PC-3 (cell line): ENCODE data around the gene ADAM19. TPM values are rescaled to one million over a fixed set of nuclear protein-coding genes. Genes with fewer than 3 reads are reported as not detected.

Source experiments
- ATAC-seq: fragments of 200-7000 bp; cut with Tn5 transposase; 2 replicates; pipeline ENCODE4 v1.9.1; 2020; ENCODE audit warnings: mild to moderate bottlenecking, moderate library complexity
- BruUV-seq: library from RNA; stranded (reverse); fragments of 400-500 nt; replicated peaks from 2 replicates; lab custom pipeline; 2021; lab: Mats Ljungman, UMichigan
- CTCF ChIA-PET: fragments of 300-600 bp; sonication (Branson Sonifier 250); formaldehyde crosslinking; loops from one replicate; lab custom pipeline; 2022; ENCODE audit warnings: antibody characterized with exemption; lab: Charles Lee
- POLR2A ChIA-PET: fragments of 300-600 bp; sonication (Branson Sonifier 250); formaldehyde crosslinking; loops from one replicate; lab custom pipeline; 2022; ENCODE audit warnings: antibody characterized with exemption; ENCODE audit not compliant: unreplicated experiment; lab: Charles Lee
- DNase-seq: peaks from one replicate; pipeline ENCODE4 v3.0.0-alpha.2; 2015
- H2AFZ ChIP-seq: fragments of 300-600 bp; sonication (generic); 2 replicates; pipeline ENCODE4 v1.6.0; 2016; ENCODE audit warnings: antibody characterized with exemption, low read length
- H3F3A ChIP-seq: fragments of 300-600 bp; sonication (generic); one replicate; pipeline ENCODE4 v1.6.0; 2017; ENCODE audit warnings: antibody characterized with exemption, low read length, control low read depth, mild to moderate bottlenecking; ENCODE audit not compliant: unreplicated experiment
- H3K27ac ChIP-seq: fragments of 300-600 bp; sonication (generic); 2 replicates; pipeline ENCODE4 v1.5.1; 2016; ENCODE audit warnings: mild to moderate bottlenecking, low read length
- H3K27me3 ChIP-seq: fragments of 300-600 bp; sonication (generic); 2 replicates; pipeline ENCODE4 v1.6.1; 2016; ENCODE audit warnings: low read length, mixed read lengths
- H3K36me3 ChIP-seq: fragments of 300-600 bp; sonication (generic); 2 replicates; pipeline ENCODE4 v1.6.1; 2016; ENCODE audit warnings: low read depth, mixed run types, low read length, mixed read lengths
- H3K4me1 ChIP-seq: fragments of 300-600 bp; sonication (generic); 2 replicates; pipeline ENCODE4 v1.5.1; 2016; ENCODE audit warnings: low read length; ENCODE audit not compliant: insufficient read depth
- H3K4me2 ChIP-seq: fragments of 300-600 bp; sonication (generic); 2 replicates; pipeline ENCODE4 v1.6.0; 2016; ENCODE audit warnings: low read length
- H3K4me3 ChIP-seq: fragments of 300-600 bp; sonication (generic); 2 replicates; pipeline ENCODE4 v1.5.1; 2016; ENCODE audit warnings: mild to moderate bottlenecking, low read length, mixed read lengths
- H3K79me2 ChIP-seq: fragments of 300-600 bp; sonication (generic); 2 replicates; pipeline ENCODE4 v1.6.1; 2017; ENCODE audit warnings: low read length, mixed read lengths
- H3K9ac ChIP-seq: fragments of 300-600 bp; sonication (generic); 2 replicates; pipeline ENCODE4 v1.6.0; 2016; ENCODE audit warnings: mild to moderate bottlenecking, low read length
- H3K9me2 ChIP-seq: fragments of 300-600 bp; sonication (generic); replicated peaks from 2 replicates; pipeline ENCODE4 v1.6.1; 2016; ENCODE audit warnings: mixed run types, low read length, mixed read lengths
- H3K9me3 ChIP-seq: fragments of 300-600 bp; sonication (generic); 2 replicates; pipeline ENCODE4 v1.6.1; 2016; ENCODE audit warnings: low read length, mixed read lengths
- H4K20me1 ChIP-seq: fragments of 300-600 bp; sonication (generic); 2 replicates; pipeline ENCODE4 v1.6.1; 2016; ENCODE audit warnings: low read length, mixed read lengths
- EZH2 ChIP-seq: fragments of 300-600 bp; sonication (generic); IDR thresholded peaks from one replicate; pipeline ENCODE4 v1.6.1; 2017; ENCODE audit warnings: antibody characterized with exemption, mild to moderate bottlenecking, low read length; ENCODE audit not compliant: unreplicated experiment
- EZH2phosphoT487 ChIP-seq: fragments of 300-600 bp; sonication (generic); IDR thresholded peaks from 2 replicates; pipeline ENCODE4 v1.6.1; 2018; ENCODE audit warnings: mild to moderate bottlenecking, antibody characterized with exemption, low read length, borderline replicate concordance
- intact Hi-C: fragments of 100-400 bp; cut with micrococcal nuclease; formaldehyde crosslinking; loops from 2 replicates; pipeline ENCODE4 v1.9.0; 2023
- total RNA-seq: library from RNA; depleted of rRNA; stranded (reverse); fragments of >200 nt; gene quantifications from 2 replicates; pipeline ENCODE4 v1.2.3, GENCODE V29; 2014
- TF ChIP-seq, protein P1 (sequence below): fragments of 300-600 bp; sonication (generic); conservative IDR thresholded peaks from 2 replicates; pipeline ENCODE4 v1.5.1; 2017; ENCODE audit warnings: antibody characterized with exemption, low read depth, mild to moderate bottlenecking, low read length

The ADAM19 gene
- total RNA-seq, 1 experiment from 2014 or later: 115 TPM

- ChIA-PET CTCF (no interaction called here), POLR2A (interaction anchor here (0.6 kb wide), 1 partner anchor 93 kb away, joined by 3 read pairs; no protein-coding TSS in a partner anchor)
- no TSS peak for BruUV-seq
Measured at GRCh38 chr5:157468293-157468965, 107.1 kb downstream of the ADAM19 start.

GRCh38 chr5:157464519-157465171 lies 110.9 kb downstream of the ADAM19 start:
- H3K4me2 ChIP-seq: peak overlapping the region; percentile 42
- H4K20me1 ChIP-seq: no peaks in the 10 kb centered on the region
- TF ChIP-seq, protein P1, sequence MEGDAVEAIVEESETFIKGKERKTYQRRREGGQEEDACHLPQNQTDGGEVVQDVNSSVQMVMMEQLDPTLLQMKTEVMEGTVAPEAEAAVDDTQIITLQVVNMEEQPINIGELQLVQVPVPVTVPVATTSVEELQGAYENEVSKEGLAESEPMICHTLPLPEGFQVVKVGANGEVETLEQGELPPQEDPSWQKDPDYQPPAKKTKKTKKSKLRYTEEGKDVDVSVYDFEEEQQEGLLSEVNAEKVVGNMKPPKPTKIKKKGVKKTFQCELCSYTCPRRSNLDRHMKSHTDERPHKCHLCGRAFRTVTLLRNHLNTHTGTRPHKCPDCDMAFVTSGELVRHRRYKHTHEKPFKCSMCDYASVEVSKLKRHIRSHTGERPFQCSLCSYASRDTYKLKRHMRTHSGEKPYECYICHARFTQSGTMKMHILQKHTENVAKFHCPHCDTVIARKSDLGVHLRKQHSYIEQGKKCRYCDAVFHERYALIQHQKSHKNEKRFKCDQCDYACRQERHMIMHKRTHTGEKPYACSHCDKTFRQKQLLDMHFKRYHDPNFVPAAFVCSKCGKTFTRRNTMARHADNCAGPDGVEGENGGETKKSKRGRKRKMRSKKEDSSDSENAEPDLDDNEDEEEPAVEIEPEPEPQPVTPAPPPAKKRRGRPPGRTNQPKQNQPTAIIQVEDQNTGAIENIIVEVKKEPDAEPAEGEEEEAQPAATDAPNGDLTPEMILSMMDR: no peak
- TF ChIP-seq EZH2 (no peak), EZH2phosphoT487 (no peak)
- CTCF ChIA-PET: interaction anchor here (0.5 to 0.7 kb wide), 3 partner anchors 10 to 322 kb away, joined by 3 to 4 read pairs (median 4); partner anchors contain the start of gene MED7
- H3K9ac ChIP-seq: peak overlapping the region; percentile 1; the same call in 1 of the 2 replicates
- H3K79me2 ChIP-seq: no peaks in the 10 kb centered on the region
- peaks cover 26% of the 10 kb centered on the region for H3K4me1 ChIP-seq
- no TSS peak for BruUV-seq
- H3K9me2 ChIP-seq: no peaks in the 10 kb centered on the region
- DNase-seq: peak; percentile 97
- H3F3A ChIP-seq: no peaks in the 10 kb centered on the region
- no peak overlapping the region for H3K4me3 ChIP-seq
- no peaks in the 10 kb centered on the region for H3K9me3 ChIP-seq
- POLR2A ChIA-PET: interaction anchor here (0.5 to 0.6 kb wide), 4 partner anchors 30 to 267 kb away, joined by 3 to 12 read pairs (median 4); partner anchors contain the start of gene THG1L
- intact Hi-C loops: loop anchor here (2.0 kb wide), 1 partner anchor 74 kb away; no protein-coding TSS in a partner anchor
- H2AFZ ChIP-seq: peak overlapping the region; percentile 46
- H3K36me3 ChIP-seq: no peaks in the 10 kb centered on the region
- H3K27ac ChIP-seq: peak overlapping the region; percentile 49
- no peaks in the 10 kb centered on the region for H3K27me3 ChIP-seq
- ATAC-seq: peak; percentile 82

More at GRCh38 chr5:157468293-157468965, 107.1 kb downstream of the ADAM19 start:
- Histone ChIP-seq H3K36me3 (no peaks in the 10 kb centered on the region), H2AFZ (no peak overlapping the region), H4K20me1 (no peaks in the 10 kb centered on the region), H3K4me3 (no peak overlapping the region), H3K79me2 (no peaks in the 10 kb centered on the region), H3K9me3 (no peaks in the 10 kb centered on the region), H3K4me2 (no peak overlapping the region), H3K4me1 (peaks cover 35% of the 10 kb centered on the region), H3F3A (no peaks in the 10 kb centered on the region), H3K9ac (no peak overlapping the region), H3K27me3 (no peaks in the 10 kb centered on the region), H3K9me2 (no peaks in the 10 kb centered on the region), H3K27ac (no peak overlapping the region)
- DNase-seq: no peak
- TF ChIP-seq, protein P1: no peak
- ATAC-seq: no peak
- intact Hi-C loops: no loop called here
